DMS53 treated with DMSO at 0.1 percent for 48 hours (cell line): ENCODE measurements around the gene HOMER3.
"Not testable (repeated sequence)": the region's sequence is repeated elsewhere in the genome, so short reads cannot be mapped to it uniquely, and the experiment has no call there.

Experiments
- DNase-seq: peaks from one replicate; lab custom pipeline; 2025; ENCODE audit not compliant: unreplicated experiment; lab: John Stamatoyannopoulos, UW

HOMER3 gene

GRCh38 chr19:18903156-18904037, 37.6 kb downstream of the HOMER3 start:
- no peak for DNase-seq

DNA sequence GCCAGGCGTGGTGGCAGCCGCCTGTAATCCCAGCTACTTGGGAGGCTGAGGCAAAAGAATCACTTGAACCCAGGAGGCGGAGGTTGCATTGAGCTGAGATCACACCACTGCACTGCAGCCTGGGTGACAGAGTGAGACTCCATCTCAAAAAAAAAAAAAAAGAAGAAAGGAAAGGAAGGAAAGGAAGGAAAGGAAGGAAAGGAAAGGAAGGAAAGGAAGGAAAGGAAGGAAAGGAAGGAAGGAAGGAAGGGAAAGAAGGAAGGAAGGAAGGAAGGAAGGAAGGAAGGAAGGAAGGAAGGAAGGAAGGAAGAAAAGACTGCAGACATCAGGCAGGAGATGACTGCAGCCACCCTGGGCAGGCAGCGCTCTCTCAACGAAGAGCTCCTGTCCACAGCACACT, 38.5 kb downstream of the HOMER3 start:
- not testable (repeated sequence) for DNase-seq

- DNase-seq: no peak
Measured at GRCh38 chr19:18901491-18901890, 39.5 kb downstream of the HOMER3 start.

DNA sequence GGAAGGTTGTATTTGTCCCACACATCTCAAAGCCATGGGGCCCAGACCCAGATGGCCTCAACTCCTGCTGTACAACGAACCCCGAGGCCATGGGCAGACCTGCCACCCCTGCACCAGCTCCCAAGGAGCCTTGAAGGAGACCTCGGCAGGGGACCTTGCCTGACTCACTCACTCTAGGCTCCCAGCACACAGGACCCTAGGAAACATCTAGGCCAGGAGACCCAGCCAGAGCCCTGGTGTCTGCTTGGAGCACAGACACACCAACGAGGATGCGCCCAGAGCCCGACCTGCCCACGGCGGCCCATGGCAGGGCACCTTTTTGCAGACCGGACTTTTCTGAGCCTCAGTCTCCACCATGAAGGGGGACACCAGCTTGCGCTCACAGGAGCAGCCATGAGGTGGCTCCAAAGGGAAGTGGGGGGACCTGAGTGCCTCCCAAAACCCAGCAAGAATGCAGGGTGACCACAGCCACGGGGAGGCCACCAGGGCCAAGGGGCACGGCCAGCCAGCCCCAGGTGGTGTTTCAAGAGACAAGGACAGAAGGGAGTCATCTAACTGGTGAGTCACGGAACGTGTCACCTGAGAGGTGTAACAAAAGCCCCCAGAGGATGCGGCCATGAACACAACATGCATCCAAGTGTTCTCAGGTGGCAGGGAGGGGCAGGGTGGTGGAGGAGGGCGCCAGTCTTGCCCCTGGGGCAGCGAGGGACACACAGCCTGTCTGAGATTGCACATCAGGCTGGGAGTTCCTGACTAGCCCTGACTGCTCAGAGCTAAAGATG, 40.1 kb downstream of the HOMER3 start:
- no peak for DNase-seq

GRCh38 chr19:18899624-18900560, 41.1 kb downstream of the HOMER3 start:
- no peak for DNase-seq

DNA sequence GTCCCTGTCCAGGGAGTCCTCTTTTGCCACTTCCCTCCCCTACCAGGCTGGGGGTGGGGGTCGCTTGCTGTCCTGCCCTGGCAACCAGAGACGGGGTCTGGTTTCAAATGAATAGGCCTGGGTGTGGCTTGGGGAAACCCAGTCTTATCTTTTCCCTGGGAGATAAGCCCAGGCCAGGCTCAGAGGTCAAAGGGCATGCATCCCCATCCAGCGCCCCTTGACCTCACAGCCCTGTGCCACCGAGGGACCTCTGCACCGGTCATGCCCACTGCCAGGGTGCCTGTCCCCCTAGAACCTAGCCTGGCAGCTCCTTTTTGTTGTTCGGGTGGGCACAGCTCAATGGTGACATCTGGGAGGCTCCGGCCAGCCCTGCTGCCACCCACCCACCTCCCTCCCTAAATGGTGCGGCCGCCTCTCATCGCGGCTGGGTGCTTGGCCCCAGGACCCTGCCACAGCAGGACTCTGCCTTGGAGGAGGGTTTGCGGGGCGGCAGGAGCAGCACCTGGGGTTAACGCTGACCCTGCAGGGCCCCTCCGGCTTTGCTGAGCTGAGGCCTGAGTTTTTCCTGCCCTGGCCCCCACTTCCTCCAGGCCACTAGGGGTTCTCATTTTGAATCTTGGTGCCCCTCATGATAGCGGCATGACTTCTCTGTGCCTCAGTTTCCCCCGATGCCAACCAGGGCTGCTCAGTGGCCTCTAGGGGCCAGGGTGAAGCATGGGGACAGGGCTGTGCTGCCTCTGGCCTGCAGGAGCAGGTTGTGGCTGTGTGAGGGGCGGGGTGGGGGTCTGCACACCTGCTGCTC, 42.2 kb downstream of the HOMER3 start:
- no peak for DNase-seq

DNA sequence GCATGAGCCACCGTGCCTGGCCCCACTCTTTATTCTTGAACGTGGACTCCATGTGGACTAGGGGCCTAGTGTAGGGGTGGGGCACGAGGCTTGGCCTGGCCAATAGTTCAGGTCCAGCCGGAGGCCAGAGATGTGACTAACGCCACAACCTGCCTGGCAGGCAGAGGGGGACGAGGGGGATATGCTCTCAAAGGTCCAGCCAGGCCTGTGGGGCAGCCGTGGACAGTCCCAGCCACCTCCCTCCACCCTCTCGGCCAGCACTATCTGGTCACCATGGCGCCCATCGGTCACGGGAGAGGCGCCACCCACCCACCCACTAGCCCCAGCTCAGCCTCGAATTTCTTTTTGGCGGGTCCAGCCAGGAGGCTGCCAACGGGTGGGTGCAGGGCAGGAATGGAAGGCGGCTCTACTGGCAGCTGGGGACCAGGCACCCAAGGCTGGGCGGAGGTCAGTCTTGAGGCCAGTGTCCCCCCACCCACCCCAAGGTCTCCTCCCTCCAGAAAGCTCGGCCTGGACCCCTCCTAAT, 42.9 kb downstream of the HOMER3 start:
- no peak for DNase-seq

DNA sequence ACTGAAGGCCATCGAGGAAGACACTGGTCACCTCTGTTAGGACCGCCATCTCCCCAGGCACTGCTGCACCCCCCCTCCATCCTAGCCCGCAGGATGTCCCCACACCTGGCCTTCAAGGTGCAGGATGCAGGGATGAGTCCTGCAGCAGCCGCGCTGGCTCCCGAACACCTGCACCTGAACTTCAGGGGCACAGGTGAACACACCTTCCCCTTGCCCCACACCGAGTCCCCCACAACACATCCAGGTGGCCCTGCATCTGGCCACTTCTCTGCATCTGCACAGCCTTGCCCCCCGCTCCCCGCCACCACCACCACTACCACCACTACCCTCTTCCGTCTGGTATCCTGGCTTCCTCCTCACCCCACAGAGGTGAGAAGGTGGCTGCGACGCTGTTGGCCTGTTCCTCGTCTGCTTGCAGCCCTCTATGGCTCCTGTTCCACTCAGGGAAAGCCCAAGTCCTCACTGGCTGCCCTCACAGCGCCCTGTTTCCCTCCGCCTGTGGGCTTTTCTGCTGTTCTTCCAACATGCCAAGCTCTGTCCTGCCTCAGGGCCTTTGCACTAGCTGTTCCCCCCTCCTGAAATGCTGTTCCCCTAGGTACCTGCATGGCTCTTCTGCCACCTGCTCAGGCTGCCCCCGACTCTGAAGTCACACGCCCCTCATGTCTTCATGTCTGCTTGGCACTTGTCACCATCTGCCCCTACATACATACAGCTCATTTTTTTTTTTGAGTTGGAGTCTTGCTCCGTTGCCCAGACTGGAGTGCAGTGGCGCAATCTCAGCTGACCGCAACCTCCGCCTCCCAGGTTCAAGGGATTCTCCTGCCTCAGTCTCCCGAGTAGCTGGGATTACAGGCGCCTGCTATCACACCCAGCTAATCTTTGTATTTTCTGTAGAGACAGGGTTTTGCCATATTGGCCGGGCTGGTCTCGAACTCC, 43.7 kb downstream of the HOMER3 start:
- DNase-seq: no peak

DNA sequence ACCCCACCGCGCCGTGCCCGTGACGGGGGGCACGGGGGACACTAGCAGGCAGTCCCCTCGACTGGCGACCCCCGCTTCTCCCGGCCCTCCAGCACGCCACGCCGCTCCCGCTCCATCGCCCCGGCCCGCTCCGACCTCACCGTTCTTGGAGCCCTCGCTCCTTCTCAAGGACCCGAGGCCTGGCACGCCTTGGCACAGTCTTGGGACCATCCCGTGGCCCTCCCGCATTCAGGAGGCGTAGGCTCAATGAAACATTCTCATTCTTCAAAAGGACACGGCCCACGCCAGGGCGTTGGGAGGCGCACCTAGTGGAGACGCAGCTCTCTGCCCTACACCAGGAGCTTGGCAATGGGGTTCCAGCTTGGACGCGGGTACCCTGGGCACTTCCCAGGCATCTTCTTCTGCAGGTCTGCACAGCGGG, 44.6 kb downstream of the HOMER3 start:
- no peak for DNase-seq

DNA sequence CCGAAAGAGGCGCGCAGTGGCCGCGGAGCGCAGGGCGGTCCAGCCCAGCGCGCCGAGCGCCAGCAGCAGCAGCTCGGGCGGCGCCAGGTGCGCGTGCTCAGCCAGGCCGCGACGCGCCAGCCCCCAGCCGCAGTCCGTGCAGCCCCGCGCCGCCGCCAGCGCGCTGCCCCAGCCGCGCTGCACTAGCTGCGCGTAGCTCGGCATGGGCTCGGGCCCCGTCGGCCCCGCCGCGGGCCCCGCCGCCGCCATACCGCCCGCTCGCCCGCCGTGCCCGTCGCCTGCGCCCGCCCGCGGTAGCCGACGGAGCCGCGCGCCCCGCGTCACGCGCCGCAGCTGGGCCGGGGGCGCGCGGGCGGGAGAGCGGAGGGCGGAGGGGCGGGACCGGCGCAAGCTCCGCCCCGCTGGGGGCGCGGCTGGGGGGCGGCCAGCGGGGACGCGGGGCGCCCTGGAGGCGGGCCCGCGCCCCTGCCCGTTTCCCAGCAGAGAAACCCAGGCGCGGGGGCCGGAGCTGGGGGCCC, 45.1 kb downstream of the HOMER3 start, which contains the start of gene CERS1:
Gene CERS1, minus strand, starts transcription at position 335 of the 518 bp plus-strand sequence. Its CDS starts 86 bp downstream, at position 249.
- no peak for DNase-seq

DNA sequence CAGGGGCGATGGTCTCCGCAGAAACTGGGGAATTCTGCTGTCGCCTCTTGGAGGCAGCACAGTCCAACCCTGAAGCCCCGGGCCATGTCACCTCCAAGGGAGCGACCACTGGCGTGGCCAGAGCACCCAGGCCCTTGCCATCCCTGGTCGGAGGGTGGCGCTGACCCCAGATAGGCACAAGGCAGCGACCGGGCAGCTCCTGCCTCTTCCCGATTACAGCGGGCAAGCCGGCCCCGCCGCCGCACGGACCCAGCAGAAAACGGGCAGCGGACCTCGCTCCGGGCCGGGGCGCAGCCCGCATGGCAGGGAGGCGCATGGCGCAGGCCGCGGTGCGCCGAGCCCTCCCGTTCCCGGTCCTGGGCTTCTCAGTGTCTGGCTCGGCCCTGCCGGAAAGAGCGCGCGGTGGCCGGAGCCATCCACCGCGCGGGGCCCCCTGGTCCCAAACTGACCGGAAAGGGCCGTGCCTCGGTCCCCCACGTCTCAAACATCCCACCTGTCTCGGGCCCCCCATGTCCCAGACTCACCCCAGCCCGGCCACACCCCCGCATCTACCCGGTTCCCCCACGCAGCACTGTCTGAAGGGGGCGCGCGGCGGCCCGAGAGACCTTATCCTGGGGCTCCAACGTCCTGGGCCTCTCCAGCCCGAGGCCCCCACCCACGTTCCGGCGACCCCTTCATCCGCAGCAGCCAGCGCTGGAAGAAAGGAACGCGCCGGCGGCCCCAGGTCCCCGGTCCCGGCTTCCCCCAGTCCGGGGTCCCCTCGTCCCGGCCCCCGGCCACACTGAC, 45.8 kb downstream of the HOMER3 start:
- no peak for DNase-seq

DNA sequence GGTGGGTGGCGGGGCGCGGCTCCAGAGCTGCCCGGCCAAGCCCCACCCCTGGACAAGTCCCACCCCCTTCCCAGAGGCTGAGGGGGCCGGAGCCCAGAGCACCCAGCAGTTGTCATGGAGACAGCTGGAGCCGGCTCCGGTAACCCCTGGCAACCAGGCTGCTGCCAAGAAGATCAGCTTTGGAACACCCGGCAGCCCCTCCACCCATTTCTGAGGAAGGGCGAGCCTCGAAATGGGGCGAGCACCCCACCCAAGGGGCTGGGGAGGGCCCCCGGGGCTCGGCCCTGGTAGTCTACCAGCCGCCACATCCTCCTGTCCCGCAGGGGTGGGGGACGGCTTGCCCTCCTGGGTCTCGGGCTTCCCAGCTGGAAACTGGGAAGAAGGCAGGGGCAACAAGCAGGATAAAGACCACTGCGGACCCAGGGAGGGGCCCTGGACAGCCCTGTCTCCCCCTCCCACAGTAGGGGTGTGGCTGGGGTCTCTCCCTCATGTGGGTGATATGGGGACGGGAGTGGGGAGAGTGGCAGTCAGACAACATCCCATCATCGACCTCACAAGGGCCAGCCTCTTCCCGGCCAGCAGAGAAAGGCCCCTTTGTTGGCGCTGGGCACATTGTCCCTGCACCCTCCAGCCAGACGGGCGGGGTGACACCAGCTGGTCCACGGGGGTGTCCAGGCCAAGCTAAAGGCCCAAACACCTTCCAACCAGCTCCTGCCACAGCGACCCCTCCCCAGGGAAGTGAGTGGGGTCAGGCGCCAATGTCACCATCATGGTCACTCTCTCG, 46.6 kb downstream of the HOMER3 start:
- DNase-seq: no peak

GRCh38 chr19:18893587-18894253, 47.3 kb downstream of the HOMER3 start:
- no peak for DNase-seq

DNA sequence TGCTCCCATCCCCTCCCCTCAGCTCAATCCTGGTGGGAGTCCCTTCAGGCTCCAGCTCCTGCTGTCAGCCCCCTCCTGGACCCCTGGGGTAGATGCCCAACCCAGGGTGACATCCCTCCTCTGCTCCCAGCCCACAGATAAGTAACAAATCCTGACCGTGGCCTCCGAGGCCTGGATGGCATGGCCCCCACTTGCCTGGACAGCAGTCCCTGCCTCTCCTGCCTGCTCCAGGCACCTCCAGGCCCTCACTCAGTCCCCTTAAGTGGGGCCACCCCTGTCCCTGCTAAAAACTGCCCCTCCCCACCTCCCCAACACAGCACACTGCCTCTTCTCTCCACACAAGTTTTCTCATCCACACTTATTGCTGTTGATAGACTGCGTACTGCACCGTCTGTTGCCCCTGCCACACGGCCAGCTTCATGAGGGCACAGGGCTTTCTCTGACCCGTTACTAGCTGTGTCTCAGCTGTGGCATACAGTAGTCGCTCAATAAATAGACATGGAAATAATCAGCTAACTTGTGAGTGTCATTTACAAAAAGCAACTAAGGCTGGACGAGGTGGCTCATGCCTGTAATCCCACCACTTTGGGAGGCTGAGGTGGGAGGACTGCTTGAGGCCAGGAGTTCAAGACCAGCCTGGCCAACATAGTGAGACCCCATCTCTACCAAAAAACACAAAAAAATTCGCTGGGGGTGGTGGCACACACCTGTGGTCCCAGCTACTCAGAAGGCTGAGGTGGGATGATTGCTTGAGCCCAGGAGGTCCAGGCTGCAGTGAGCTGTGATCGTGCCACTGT, 50.9 kb downstream of the HOMER3 start:
- DNase-seq: no peak

DNA sequence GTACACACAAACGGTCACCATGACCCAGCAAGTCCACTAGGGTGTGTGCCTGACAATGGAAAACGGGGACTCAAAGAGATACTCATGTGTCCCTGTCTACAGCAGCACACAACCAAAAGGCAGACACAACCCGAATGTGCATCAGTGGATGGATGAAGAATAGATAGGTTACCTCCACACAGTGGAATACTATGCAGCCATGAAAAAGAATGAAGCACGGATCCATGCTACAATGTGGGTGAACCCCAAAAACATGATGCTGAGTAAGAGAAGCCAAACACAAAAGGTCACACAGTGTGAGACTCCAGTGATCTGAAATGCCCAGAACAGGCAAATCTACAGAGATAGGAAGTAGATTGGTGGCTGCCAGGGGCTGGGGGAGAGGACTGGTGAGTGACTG, 54.0 kb downstream of the HOMER3 start:
- no peak for DNase-seq
